Activated T-cell treated with anti-CD3 and anti-CD28 coated beads for 4 hours (primary cell): ENCODE results near the gene CTRL.
A peak's percentile ranks its signal among the peaks of the same experiment; 100 is the strongest.
"Not testable (repeated sequence)": the region's sequence is repeated elsewhere in the genome, so short reads cannot be mapped to it uniquely, and the experiment has no call there.

Experiments used
- DNase-seq: peaks from one replicate; pipeline ENCODE4 v3.0.0-alpha.2; 2020

CTRL gene

DNA sequence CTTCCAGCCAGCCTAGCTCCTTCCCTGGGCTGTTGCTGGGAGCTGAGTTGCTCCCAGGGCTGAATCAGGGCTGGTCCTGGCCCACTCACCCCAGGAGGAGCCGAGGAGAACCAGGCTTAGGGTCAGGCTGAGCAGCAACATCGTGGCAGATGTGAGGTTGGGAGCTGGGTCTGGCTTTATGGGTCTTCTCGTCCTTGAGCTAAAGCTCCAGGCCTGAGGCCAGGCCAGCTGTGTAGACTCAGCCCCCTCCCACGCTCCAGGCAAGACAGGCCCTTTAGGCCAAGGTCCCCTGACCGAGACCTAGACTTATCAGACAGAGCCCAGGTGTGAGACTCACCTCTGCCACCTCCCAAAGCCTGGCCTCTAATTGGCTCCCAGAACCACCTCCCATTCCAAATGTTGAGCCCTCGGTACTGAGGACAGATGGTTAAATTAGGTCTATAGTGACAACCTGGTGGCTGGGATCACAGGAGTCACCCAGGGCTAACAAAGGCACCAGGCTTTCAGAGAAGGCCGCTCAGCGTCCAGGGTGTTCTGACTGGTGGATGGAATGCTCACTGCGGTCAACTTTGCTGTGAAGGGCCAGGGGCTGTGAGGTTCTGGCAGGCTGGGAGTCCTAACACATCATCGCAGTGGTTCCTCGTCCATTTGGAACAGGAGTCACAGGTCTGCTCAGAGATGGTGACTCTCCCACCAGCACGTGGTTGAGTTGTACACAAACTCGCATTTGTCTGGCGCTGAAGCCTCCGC lies at the start of gene CTRL:
CTRL (minus strand) TSS at position 151 of the 750 bp plus-strand sequence; CDS start at position 141, 10 bp downstream.
- DNase-seq, result no peak

DNA sequence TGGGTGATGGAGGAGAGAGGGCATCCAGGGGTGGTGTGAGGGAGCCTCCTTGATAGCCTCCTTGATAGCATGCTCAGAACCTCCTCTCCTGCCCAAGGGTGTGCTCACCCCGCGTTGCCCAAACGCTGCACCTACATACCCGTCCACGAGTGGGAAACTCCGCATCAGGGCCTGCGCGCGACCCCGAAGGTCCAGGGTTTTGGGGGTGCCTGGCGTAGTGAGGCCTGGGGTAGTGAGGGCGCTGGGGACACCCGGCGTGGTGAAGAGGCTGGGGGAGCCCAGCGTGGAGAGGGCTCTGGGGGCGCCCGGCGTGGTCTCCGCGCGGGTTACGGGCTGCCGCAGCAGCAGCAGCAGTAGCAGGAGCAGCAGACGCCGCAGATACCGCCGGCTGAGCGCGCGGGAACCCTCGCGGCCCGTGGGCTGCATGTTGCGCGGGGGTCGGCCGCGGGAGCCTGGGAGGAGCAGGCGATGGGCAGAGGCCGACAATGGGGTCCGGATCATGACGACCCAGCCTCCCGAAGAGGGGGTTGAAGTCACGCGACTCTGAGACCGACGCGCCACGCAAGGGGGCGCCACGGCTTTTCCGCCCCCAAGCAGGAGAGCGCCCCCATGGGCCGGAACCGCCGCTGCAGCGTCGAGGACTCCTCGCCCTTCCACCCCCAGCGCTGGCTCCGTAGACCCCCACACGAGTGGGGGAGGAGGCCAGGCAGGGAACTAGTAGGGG lies 48.5 kb upstream of the CTRL start, which contains the start of gene DPEP3:
DPEP3 (minus strand) TSS at position 545 of the 724 bp plus-strand sequence; CDS start at position 426, 119 bp downstream.
- DNase-seq, result no peak

DNA sequence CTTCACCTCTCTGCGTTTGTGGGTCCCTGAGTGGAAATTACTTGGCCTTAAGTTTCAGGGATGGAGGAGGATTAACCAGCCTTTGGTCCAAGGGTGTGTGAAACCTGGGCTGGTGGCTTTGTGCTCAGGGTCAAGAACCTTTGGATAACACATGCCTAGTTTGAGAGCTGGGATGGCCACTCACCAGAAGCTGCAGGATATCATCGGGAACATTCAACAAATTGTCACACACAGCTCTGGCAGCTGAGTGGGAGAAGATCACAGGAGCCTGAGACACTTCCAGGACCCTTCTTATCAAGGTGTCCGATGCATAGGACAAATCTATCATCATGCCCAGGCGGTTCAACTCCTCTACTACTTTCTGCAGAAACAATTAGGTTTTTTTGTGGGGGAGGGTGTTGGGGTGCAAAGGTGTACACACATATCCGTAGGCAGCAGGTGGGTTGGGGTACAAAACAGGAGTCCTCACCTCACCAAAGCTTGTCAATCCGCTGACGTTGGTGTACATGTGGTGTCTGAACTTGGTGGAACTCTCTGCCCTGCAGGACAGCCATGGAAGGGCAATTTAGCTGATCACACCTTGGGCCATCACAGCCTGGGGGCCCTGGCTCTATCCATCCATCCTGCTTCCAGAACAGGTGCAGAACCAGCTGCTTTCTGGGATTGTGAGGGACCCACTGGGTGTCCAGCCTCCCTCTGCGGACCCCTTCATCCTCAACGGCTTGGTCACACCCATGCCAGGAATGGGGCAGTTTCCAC lies 46.0 kb upstream of the CTRL start:
- DNase-seq, result no peak

DNA sequence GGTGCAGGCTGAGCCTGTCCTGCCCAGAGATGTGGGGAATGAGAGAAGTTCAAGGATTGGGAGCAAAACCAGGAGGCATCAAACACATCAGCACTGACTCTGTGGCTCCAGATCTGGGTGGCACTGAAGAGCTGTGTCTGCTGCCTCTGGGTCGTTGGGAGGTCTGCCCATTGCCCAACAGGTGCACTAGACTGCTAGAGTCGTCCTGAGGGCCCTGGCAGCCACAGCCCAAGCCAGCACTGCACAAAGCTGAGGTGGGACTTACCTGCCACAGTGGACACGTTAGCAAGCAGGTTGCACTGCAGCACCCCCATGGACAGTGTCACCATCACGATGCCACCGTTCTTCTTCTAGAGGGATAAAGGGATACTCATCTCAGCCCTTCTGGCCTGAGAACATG lies 45.3 kb upstream of the CTRL start:
- no peak for DNase-seq

DNA sequence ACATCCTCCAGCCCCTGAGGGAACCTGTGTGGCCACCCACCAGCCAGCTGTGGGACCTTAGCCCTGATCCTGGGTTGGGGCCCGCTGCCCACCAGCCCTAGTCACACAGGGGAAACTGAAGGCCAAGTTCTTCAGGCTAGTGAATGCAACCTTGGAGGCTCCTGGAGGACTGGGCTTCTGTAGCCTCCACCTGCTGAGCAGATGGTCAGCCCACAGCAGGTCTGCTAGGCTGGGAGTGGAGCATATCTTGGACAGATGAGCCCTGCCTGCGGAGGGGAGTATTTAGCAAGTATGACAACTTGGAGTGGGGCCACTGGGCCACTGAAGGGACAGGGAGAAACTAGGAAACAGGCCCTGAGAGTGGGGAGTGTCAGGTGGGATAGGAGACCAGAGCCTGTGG lies 44.5 kb upstream of the CTRL start:
- DNase-seq, result no peak

DNA sequence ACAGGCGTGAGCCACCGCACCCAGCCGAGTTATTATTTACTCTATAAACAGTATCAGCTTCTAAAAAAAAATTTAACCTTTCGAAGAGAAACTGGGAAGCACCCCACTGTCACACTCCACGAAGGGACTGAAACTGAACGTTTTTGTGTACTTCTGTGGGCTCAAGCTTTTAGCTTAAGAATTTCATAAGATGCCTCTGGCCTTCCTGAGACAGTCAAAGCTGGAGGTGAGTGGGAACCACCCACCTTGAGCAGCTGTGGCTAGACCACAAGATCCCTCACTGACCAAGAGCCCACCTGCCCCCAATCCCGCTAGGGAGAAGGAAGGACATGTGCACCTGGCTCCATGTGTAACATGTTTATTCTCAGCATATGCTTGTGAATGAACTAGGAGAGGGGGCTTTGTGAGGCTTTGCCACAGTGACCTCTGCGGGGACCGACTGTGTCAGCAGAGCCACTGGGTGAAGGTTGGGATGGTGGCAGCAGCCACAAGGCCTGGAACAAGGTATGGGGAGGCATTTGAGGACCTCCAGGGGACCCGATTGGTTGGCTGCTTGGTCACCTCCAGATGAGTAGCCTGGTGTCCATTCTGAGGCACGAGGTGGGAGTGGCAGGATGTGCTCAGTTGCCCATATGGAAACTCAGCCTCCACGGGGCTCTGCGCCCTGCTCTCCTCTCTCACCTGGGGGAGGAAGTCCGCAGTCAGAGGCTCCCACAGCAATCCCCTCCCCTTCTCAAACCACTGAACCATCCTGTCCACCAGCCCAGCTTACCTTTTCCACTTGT lies 43.9 kb upstream of the CTRL start:
- DNase-seq, result no peak

DNA sequence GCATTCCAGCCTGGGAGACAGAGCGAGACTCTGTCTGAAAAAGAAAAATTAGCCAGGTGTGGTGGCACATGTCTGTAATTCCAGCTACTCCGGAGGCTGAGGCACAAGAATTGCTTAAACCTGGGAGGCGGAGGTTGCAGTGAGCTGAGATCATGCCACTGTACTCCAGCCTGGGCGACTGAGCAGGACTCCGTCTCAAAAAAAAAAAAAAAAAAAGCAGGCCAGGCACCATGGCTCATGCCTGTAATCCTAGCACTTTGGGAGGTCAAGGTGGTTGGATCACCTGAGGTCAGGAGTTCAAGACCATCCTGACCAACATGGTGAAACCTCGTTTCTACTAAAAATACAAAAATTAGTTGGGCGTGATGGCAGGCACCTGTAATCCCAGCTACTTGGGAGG lies 40.6 kb upstream of the CTRL start:
- not testable (repeated sequence) for DNase-seq

DNA sequence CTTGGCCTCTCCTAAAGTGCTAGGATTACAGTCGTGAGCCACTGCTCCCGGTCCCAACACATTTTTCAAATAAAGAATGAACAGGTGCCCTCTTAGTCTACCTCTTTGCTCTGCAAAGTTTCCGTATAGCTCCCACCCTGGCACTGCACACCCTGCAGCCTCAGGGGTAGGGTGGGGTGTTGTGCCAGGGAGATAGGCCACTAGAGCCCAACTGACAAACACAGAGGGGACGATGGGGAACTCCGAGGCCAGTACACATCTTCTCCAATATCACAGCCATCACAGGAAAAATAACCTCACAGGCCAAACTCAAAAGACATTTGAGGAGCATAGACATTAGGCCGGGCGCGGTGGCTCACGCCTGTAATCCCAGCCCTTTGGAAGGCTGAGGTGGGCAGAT lies 39.4 kb upstream of the CTRL start:
- DNase-seq, result no peak

DNA sequence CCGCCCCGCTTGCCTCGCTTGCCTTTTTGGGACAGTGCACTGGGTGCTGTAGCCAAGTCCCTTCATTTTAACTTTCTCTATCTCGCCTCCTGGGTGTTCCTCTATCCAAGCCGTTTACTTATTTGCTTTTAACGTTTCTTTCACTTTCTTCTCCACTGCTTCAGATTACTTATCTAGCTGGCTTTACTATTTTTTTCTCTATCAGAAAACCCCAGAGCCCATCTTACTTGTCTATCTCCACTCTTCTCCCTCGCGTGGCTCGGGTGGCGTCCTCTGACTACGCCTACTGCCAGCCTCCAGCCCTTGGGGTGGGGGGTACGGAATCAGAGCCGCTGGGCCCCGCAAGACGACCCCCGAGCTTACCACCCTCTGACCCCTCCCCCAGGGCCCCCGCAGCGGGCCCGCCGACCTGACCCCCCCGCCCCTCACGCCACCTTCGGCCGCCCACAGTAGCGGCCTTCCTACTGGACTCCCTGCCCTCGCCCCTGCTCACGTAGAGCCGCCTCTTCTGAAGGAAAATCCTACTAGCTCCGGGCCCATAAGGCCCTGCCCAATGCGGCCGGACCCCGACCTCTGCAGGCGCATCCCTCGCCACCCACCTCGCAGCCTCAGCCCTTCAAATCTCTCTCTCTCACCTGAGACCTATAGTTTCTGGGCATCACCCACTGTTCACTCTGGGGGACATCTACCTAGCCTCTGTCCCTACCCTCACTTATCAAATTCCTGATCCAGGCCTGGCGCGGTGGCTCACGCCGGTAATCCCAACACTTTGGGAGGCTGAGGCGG lies 37.8 kb upstream of the CTRL start:
- no peak for DNase-seq

DNA sequence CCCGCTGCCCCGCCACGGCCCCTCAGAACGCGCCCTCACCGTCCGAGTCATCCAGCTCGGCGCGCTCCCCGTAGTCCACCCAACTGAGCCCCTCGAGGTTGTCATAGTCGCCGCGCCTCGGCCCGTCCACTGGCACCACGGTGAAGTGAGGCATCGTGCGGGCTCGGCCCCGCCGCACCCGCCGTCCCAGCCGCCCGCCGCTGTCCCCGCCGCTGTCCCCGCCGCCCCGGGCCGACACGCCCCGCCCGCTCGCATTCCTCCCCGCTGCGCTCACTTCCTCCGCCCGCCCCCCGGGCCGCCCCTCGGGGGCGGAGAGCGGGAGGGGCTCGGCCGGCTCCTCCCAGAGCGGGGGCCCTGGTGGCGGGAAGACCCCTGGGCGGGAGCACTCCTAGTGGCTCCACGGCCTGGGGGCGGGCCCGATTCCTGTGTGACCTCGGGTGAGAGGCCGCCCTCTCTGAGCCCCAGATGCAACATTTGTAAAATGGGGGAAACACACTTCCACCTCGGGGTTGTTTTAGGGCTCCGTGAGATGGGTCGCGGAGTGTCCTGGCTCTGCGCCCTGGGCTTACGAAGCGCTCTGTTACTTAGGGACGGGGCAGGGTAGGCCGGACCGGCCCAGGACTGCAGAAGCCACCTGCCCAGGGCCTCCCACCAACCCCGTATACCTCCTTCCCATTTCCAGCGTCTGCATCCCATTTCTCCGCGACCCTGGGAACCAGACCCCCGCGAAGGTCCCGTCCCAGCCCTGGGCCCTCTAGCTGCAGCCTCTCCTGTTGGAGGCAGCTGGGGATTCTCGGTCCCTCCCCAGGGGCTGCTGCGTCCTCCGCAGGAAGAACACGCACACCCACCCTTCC lies 37.0 kb upstream of the CTRL start, which contains the start of gene SLC12A4:
SLC12A4 (minus strand) TSS at position 238 of the 854 bp plus-strand sequence; CDS start at position 154, 84 bp downstream.
- peak; percentile 75 for DNase-seq

DNA sequence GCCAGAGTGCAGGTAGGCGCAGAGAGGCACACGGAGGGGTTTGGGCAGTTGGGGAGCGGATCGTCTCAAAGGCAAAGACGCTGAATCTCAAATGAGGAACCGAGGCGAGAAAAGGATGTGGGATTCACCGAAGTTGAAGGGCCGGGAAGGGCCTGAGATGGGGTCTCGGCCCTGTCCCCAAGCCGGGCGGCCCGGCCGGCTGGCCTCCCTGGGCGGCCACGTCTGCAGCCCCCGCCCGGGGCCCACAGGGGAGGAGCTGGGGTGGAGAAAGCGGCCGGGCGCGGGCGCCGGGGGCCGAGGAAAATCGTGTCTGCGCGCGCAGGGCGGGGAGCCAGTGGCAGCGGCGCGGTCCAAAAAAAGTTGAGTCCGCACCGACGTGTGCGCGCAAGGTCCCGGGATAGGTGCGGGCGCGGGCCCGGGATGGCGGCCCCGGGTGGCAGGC lies 36.3 kb upstream of the CTRL start:
- DNase-seq, result no peak

DNA sequence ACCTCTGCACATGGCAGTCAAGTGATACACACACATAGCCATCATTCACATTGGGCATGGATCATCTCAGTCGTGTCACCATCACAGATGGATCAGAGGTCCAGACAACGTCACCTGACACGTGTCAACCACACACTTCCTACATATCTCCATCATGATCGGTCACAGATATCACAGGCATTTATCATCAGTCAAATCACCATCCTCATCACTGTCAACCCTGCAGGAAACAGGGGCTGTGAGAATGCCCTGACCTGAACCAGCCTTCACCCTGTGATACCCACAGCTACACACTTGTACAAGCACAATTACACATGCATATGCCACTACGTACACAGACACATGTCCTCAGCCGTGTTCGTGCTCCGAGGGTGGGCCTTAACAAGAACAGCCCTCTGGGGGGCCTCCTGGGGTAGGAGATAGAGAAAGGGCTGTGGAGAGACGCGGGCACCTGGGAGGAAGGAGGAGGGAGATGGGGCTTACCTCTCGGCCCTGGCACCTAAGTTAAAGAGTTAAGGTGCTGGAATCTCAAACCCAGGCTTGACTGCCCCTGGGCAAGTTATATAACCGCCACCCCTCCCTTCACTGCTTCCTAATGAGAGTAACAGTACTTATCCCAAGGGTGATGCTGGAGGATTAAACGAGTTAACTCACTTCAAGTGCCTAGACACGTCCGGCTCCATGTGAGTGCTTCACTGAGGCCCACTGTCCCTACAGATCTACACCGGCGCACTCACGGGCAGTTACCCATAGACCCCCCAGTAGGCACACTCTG lies 35.7 kb upstream of the CTRL start:
- no peak for DNase-seq

DNA sequence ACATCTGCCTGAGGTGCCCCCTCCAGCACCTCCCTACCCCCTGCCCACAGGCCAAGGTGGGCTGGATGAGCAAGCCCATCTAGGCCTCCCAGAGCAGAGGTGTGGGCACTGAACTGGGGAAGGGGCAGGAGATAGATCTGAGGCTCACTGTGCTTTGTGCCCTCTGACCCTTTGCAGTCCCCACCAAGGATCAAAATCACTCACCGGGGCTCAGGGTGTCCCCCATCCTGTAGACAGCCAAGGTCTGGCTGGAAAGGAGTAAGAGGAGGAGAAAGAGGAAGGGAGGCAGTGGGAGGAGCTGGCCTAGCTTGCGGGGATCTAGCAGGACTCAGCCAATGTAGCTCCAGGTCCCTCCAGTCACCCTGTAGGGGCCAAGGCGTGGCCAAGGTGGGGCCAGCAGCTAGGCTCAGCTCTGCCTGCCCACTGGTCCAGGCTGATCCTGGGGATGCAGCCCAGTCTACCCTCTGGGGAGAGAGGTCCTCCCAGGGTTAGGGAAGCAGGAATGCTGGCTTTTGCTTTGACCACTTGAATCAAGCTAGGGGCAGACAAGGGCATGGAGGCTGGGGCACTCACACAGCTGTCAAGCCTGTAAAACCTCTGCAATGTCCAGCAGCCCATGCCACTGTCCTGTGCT lies 35.0 kb upstream of the CTRL start:
- no peak for DNase-seq

DNA sequence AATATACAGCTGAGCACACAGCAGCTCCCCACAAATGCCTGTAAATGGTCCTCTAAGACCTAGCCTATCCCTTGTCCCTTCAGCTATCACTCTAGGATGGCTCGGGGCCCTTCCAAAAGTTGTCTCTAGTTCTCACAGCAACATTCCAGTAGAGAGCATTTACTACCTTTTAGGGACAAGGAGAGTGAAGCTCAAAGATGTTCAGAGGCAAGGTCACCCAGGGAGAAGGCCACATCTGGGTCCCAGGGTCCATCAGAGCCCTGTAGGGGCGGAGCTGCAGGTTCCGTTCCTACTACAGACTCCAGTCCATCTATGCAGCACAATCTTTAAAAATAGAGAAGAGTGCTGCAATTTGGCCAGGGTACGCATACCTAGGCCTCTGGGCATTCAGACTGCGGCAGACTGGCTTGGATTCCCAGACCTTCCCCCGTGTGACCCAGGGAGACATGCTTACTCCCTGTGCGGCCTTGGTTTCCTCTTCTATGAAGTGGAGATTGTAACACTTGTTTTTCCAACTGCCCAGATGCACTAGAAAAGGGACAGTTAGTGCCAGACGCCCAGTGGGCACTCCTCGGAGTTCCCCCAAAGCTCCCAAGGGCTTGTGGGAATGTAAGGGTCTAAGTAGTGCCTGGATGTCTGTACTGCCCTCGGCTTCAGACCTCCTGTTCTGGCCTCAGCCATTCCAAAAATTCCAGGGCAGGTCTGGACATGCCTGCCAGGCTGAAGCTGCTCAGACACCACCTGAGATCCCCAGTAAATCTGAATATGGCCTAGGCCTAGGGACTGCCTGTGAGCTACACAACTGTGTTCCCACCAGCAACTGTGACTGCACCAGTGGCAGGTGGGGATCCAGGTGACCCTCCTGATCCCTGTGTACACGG lies 34.2 kb upstream of the CTRL start:
- DNase-seq, result no peak

DNA sequence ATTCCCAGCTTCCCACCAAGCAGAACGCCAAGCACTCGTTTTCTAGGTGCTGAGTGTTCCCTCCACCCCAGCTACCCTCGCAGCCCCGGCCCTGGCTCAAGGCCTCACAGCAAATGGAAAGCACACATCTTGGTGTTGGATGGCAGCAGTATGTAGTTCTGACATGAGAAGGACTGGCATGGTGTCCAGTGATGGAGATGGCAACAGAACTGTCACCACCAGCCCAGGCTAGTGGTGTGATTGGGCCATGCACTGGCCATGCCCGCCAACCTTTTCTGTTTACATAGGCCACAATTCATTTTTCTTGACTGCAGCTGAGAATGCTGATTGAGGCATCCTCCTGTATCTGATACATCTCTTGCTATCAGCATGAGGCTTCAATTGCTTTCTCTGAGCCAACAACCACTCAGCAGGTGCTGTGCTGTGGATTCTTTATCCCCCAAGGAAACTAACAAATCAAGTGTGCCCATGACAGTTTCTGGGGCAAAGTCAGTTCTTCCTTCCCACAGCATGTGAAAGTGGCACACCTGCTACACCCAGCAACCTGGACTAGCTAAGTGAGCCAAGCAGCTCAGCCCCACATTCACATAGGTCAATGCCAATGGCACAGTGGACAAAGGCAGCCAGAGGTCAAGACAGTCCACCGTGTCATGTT lies 32.9 kb upstream of the CTRL start:
- DNase-seq, result no peak

DNA sequence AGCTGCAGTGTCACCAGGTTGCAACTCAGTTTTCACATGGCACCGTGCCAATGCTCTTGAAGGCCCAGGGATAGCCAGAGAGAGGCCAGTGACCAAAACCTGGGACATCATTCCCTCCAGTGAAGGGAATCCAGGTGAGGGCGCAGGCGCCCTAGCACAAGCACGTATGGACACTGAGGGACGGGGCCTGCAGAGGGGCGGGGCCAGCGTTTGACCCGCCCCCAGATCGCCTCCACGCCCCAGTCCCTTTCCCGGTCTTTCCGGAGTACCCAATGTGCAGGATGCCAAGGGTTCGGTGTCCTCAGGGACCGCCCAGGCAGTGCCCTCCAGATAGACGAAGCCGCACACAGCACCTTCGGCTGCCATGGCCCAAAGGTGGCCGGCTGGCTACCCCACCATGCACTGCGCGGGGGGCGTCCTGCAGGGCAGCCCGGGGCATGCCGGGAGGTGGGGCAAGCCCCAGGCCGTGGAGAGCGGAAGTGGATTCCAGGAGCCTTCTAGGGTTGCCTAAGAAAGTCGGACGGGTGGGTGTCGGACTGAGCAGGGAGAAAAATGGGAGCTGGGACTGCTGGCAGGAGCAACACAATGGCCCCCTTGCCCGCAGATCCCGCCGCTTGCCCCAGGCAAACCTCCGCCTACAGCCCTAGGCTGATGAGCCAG lies 32.1 kb upstream of the CTRL start:
- no peak for DNase-seq

DNA sequence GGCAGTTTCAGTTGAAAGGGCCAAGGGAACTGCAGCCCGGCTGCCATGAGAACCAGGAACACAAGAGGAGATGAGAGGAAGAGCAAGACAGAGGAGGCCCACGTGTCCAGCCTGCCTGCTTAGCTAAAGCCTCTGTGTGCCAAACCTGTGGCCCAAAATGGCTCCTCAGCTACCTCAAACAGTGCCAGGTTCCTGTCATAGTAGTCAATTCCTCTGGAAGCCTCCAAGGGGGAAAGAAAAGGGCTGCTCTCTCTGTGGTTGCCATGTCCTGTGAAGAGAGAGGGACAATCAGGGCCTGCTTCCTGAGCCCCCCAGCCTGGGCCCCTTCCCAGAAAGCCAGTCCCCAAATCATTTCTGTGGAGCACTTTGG lies 31.6 kb upstream of the CTRL start:
- DNase-seq, result no peak
